Measurements from ENCODE around the gene TMPRSS6. TPM values are rescaled to one million over a fixed set of nuclear protein-coding genes. Genes with fewer than 3 reads are reported as not detected.

Gene TMPRSS6
- total and polyA plus RNA-seq, 2 experiments from 2014 or later: 0.05 TPM; not detected in 1

DNA sequence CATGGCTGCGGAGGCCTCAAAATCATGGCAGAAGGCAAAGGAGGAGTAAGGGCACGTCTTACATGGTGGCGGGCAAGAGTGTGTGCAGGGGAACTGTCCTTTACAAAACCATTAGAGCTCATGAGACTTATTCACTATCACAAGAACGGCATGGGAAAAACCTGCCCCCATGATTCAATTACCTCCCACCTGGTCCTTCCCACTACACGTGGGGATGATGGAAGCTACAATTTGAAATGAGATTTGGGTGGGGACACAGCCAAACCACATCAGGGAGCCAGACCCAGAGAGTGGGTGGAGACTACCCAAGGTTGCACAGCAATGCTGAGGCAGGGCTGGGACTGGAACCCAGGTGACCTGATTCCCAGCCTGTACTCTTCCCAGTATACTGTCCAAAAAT is 8.6 kb upstream of the TMPRSS6 start:
- Histone ChIP-seq H3K9me3 (ENCODE audit: low read depth) (no peaks in the 10 kb centered on the region), H3K9me2 (ENCODE audit: insufficient read depth) (no peaks in the 10 kb centered on the region), H3K4me2 (ENCODE audit: unreplicated experiment) (no peak overlapping the region), H3K36me3 (ENCODE audit: low read depth) (no peaks in the 10 kb centered on the region), H3K27me3 (replicated peaks; ENCODE audit: insufficient read depth) (peaks cover 42% of the 10 kb centered on the region), H3F3A (ENCODE audit: insufficient read depth) (no peaks in the 10 kb centered on the region), H2AFZ (no peak overlapping the region), H4K20me1 (ENCODE audit: insufficient read depth) (no peaks in the 10 kb centered on the region), H3K79me2 (ENCODE audit: insufficient read depth) (no peaks in the 10 kb centered on the region), H3K4me3 (no peak overlapping the region), H3K4me1 (ENCODE audit: insufficient read depth) (no peaks in the 10 kb centered on the region), H3K27ac (no peak overlapping the region), H3K9ac (no peak overlapping the region)
- DNase-seq: no peak
- WGBS, 2 experiments (ENCODE audit: low coverage in 1 of 2, low lambda C conversion rate in 2 of 2, missing lambda C conversion rate in 2 of 2): 62 to 64% methylated on average over 5 of the region's 5 CpGs
- in situ Hi-C loops (cut with MboI): no loop called here
- TF ChIP-seq EZH2phosphoT487 (IDR thresholded peaks at IDR 0.05; ENCODE audit: insufficient read depth, low read depth) (no peak), EZH2 (IDR thresholded peaks at IDR 0.05; ENCODE audit: insufficient read depth, poor library complexity, severe bottlenecking) (no peak)

DNA sequence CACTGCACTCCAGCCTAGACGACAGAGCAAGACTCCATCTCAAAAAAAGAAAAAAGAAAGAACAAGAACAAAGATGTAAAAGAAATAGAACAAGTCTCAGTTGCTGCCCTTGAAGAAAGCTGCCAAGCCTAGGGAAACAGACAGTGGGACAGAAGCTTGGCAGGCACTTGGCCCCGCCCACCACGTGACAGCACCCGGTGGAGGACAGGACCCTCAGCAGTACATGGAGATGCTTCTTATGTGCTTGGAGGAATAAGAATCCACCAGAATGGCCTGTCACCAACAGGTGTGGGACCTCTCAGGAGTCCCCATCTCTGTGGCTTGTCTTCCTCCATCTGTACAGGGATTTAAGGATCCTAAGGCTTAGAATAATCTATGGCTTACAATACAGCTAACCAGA is 7.6 kb upstream of the TMPRSS6 start:
- H3K4me3 ChIP-seq: no peak overlapping the region
- H3K27me3 ChIP-seq (replicated peaks; ENCODE audit: insufficient read depth): peaks cover 52% of the 10 kb centered on the region
- no peak overlapping the region for H3K4me2 ChIP-seq (ENCODE audit: unreplicated experiment)
- no peaks in the 10 kb centered on the region for H3K4me1 ChIP-seq (ENCODE audit: insufficient read depth)
- no peaks in the 10 kb centered on the region for H3K9me3 ChIP-seq (ENCODE audit: low read depth)
- 4 to 6% methylated on average over 3 to 4 of the region's 4 CpGs for WGBS, 2 experiments (ENCODE audit: low coverage in 1 of 2, low lambda C conversion rate in 2 of 2, missing lambda C conversion rate in 2 of 2)
- no peak overlapping the region for H2AFZ ChIP-seq
- H4K20me1 ChIP-seq (ENCODE audit: insufficient read depth): no peaks in the 10 kb centered on the region
- H3K36me3 ChIP-seq (ENCODE audit: low read depth): no peaks in the 10 kb centered on the region
- H3K9ac ChIP-seq: no peak overlapping the region
- in situ Hi-C loops (cut with MboI): no loop called here
- no peak for DNase-seq
- H3F3A ChIP-seq (ENCODE audit: insufficient read depth): no peaks in the 10 kb centered on the region
- no peak overlapping the region for H3K27ac ChIP-seq
- no peaks in the 10 kb centered on the region for H3K9me2 ChIP-seq (ENCODE audit: insufficient read depth)
- no peaks in the 10 kb centered on the region for H3K79me2 ChIP-seq (ENCODE audit: insufficient read depth)
- no peak for TF ChIP-seq EZH2 (IDR thresholded peaks at IDR 0.05; ENCODE audit: insufficient read depth, poor library complexity, severe bottlenecking)
- TF ChIP-seq EZH2phosphoT487 (IDR thresholded peaks at IDR 0.05; ENCODE audit: insufficient read depth, low read depth): no peak

DNA sequence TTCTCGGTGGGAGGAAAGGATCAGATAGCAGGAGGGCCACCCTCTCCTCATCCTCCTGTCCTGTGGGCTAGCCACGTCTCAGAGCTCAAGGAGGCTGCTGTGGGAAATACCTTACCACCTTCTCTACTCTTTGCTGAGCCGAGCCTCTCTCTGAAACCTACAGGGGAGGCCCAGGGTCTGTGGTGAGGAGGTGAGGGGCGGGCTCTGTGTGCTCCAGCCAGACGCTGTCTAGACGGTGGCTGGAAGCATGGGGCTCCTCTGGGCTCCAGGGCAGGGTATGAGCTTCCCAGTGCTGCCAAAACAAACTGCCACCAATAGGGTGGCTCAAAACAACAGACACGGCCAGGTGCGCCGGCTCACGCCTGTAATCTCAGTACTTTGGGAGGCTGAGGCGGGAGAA is 5.5 kb upstream of the TMPRSS6 start:
- DNase-seq: no peak
- no peaks in the 10 kb centered on the region for H3K36me3 ChIP-seq (ENCODE audit: low read depth)
- WGBS, 2 experiments (ENCODE audit: low coverage in 1 of 2, low lambda C conversion rate in 2 of 2, missing lambda C conversion rate in 2 of 2): 44 to 47% methylated on average over 11 of the region's 11 CpGs
- H3K4me1 ChIP-seq (ENCODE audit: insufficient read depth): no peaks in the 10 kb centered on the region
- no peak overlapping the region for H3K9ac ChIP-seq
- H3K4me3 ChIP-seq: no peak overlapping the region
- no peaks in the 10 kb centered on the region for H3F3A ChIP-seq (ENCODE audit: insufficient read depth)
- TF ChIP-seq EZH2 (IDR thresholded peaks at IDR 0.05; ENCODE audit: insufficient read depth, poor library complexity, severe bottlenecking) (no peak), EZH2phosphoT487 (IDR thresholded peaks at IDR 0.05; ENCODE audit: insufficient read depth, low read depth) (no peak)
- no peak overlapping the region for H3K4me2 ChIP-seq (ENCODE audit: unreplicated experiment)
- in situ Hi-C loops (cut with MboI): no loop called here
- no peaks in the 10 kb centered on the region for H3K9me3 ChIP-seq (ENCODE audit: low read depth)
- H3K27ac ChIP-seq: no peak overlapping the region
- H3K79me2 ChIP-seq (ENCODE audit: insufficient read depth): no peaks in the 10 kb centered on the region
- H4K20me1 ChIP-seq (ENCODE audit: insufficient read depth): no peaks in the 10 kb centered on the region
- H3K9me2 ChIP-seq (ENCODE audit: insufficient read depth): no peaks in the 10 kb centered on the region
- no peak overlapping the region for H2AFZ ChIP-seq
- peaks cover 55% of the 10 kb centered on the region for H3K27me3 ChIP-seq (replicated peaks; ENCODE audit: insufficient read depth)

DNA sequence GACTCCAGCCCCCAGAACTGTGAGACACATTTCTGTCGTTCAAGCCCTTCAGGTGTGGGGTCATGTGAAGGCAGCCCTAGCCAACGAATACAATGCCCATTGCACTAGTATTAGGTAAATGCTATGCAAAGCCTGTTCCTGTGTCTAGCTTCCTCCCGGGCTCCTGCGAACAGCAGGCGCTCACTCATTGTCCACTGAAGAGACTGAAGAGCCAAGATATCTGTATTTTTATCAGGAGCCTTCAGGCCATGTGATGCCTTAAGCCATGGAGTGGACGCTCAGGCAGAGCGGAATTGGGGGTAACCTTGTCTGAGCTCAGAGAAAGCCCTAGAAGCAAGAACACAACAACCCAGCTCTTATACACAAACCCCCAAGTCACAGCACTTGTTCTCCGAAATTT is 4.2 kb upstream of the TMPRSS6 start:
- Histone ChIP-seq H3K9ac (no peak overlapping the region), H3K79me2 (ENCODE audit: insufficient read depth) (no peaks in the 10 kb centered on the region), H3K36me3 (ENCODE audit: low read depth) (no peaks in the 10 kb centered on the region), H3K4me1 (ENCODE audit: insufficient read depth) (no peaks in the 10 kb centered on the region), H4K20me1 (ENCODE audit: insufficient read depth) (no peaks in the 10 kb centered on the region), H3K27ac (no peak overlapping the region), H3K9me3 (ENCODE audit: low read depth) (no peaks in the 10 kb centered on the region), H3F3A (ENCODE audit: insufficient read depth) (no peaks in the 10 kb centered on the region), H3K4me2 (ENCODE audit: unreplicated experiment) (no peak overlapping the region), H2AFZ (no peak overlapping the region), H3K9me2 (ENCODE audit: insufficient read depth) (no peaks in the 10 kb centered on the region), H3K27me3 (replicated peaks; ENCODE audit: insufficient read depth) (peaks cover 51% of the 10 kb centered on the region), H3K4me3 (no peak overlapping the region)
- 54 to 56% methylated on average over 8 of the region's 8 CpGs for WGBS, 2 experiments (ENCODE audit: low coverage in 1 of 2, low lambda C conversion rate in 2 of 2, missing lambda C conversion rate in 2 of 2)
- no peak for DNase-seq
- TF ChIP-seq EZH2 (IDR thresholded peaks at IDR 0.05; ENCODE audit: insufficient read depth, poor library complexity, severe bottlenecking): no peak
- no peak for TF ChIP-seq EZH2phosphoT487 (IDR thresholded peaks at IDR 0.05; ENCODE audit: insufficient read depth, low read depth)
- in situ Hi-C loops (cut with MboI): no loop called here
